Fibroblast of mammary gland (primary cell): Measurements from ENCODE around the gene BCL2L1.
"Not testable (repeated sequence)": the region's sequence is repeated elsewhere in the genome, so short reads cannot be mapped to it uniquely, and the experiment has no call there.

Experiments used
- DNase-seq: peaks from one replicate; pipeline ENCODE4 v3.0.0-alpha.2; 2010; ENCODE audit warnings: low read depth
- H3K4me3 ChIP-seq: 2 replicates; pipeline ENCODE4 v1.5.1; 2011; ENCODE audit warnings: low read depth, mild to moderate bottlenecking, low read length, moderate library complexity; ENCODE audit not compliant: control insufficient read depth
- CTCF ChIP-seq: conservative IDR thresholded peaks from 2 replicates; pipeline ENCODE4 v1.5.1; 2011; ENCODE audit warnings: low read depth, low read length, inconsistent platforms; ENCODE audit not compliant: control insufficient read depth, insufficient read depth

BCL2L1 gene

GRCh38 chr20:31671324-31671723 is 51.3 kb downstream of the BCL2L1 start:
- no peak for DNase-seq
- TF ChIP-seq CTCF, result no peak
- H3K4me3 ChIP-seq, result no peak overlapping the region

GRCh38 chr20:31670371-31671228 is 52.1 kb downstream of the BCL2L1 start:
- DNase-seq, result no peak
- no peak for TF ChIP-seq CTCF
- no peak overlapping the region for H3K4me3 ChIP-seq

- no peak for TF ChIP-seq CTCF
- no peak for DNase-seq
- no peak overlapping the region for H3K4me3 ChIP-seq
These were observed 52.8 kb downstream of the BCL2L1 start for GRCh38 chr20:31669876-31670275.

- not testable (repeated sequence) for DNase-seq
These were observed 53.7 kb downstream of the BCL2L1 start for GRCh38 chr20:31668944-31669343.

GRCh38 chr20:31667315-31668285 is 55.1 kb downstream of the BCL2L1 start:
- no peak for DNase-seq
- no peak for TF ChIP-seq CTCF
- no peak overlapping the region for H3K4me3 ChIP-seq

More at GRCh38 chr20:31668944-31669343, 53.7 kb downstream of the BCL2L1 start:
- H3K4me3 ChIP-seq, result not testable (repeated sequence)

GRCh38 chr20:31666258-31667042 is 56.2 kb downstream of the BCL2L1 start:
- no peak for TF ChIP-seq CTCF
- DNase-seq, result peak; percentile 65
- H3K4me3 ChIP-seq, result no peak overlapping the region

- TF ChIP-seq CTCF, result no peak
- H3K4me3 ChIP-seq, result no peak overlapping the region
- no peak for DNase-seq
These were observed 56.9 kb downstream of the BCL2L1 start for GRCh38 chr20:31665753-31666152.
